CD14-positive monocyte (primary cell): Measurements from ENCODE around the gene CDK2. TPM values are rescaled to one million over a fixed set of nuclear protein-coding genes. Genes with fewer than 3 reads are reported as not detected.

Experiments used
- DNase-seq, 3 donors: peaks; one replicate each; pipeline ENCODE4 v3.0.0-alpha.2; 2011 to 2022
- H2AFZ ChIP-seq: 2 replicates; pipeline ENCODE4 v1.6.0; 2012; ENCODE audit warnings: mild to moderate bottlenecking, low read depth, low read length, inconsistent platforms; ENCODE audit not compliant: insufficient read depth, poor library complexity, severe bottlenecking
- H3K27ac ChIP-seq, 2 donors: 1 replicate in 1 of 2; 2 replicates in 1 of 2; pipeline ENCODE4 v1.5.1; 2012 to 2013; ENCODE audit warnings: low read length in 2 of 2, control low read depth in 1 of 2, inconsistent platforms in 1 of 2, low read depth in 1 of 2, mild to moderate bottlenecking in 1 of 2
- H3K27me3 ChIP-seq, 2 donors: one replicate each; pipeline versions ENCODE4 v1.6.0 to v1.6.1; 2011 to 2013; ENCODE audit warnings: low read length in 2 of 2; ENCODE audit not compliant: control insufficient read depth in 2 of 2, insufficient read depth in 2 of 2
- H3K36me3 ChIP-seq, 2 donors: replicated peaks in 1 of 2; 1 replicate in 1 of 2; 2 replicates in 1 of 2; pipeline versions ENCODE4 v1.5.1 to v1.6.1; 2012 to 2013; ENCODE audit warnings: low read length in 2 of 2, control low read depth in 1 of 2, inconsistent platforms in 1 of 2, mild to moderate bottlenecking in 1 of 2; ENCODE audit not compliant: insufficient read depth in 2 of 2, control insufficient read depth in 1 of 2
- H3K4me1 ChIP-seq, 2 donors: 1 replicate in 1 of 2; 2 replicates in 1 of 2; pipeline versions ENCODE4 v1.5.1 to v1.6.1; 2012 to 2013; ENCODE audit warnings: low read length in 2 of 2, control low read depth in 1 of 2, inconsistent platforms in 1 of 2, mild to moderate bottlenecking in 1 of 2, moderate library complexity in 1 of 2; ENCODE audit not compliant: insufficient read depth in 2 of 2, control insufficient read depth in 1 of 2
- H3K4me2 ChIP-seq: replicated peaks from 2 replicates; pipeline ENCODE3; 2012; ENCODE audit warnings: low read length, moderate library complexity, mild to moderate bottlenecking; ENCODE audit not compliant: poor library complexity, severe bottlenecking; ENCODE audit errors: extremely low read depth
- H3K4me3 ChIP-seq, 3 experiments: fragments of 200-600 bp in 1 of 3; sonication (generic) in 1 of 3; replicated peaks in 1 of 3; 1 replicate in 2 of 3; 2 replicates in 1 of 3; pipeline ENCODE4 v1.5.1; 2011 to 2013; ENCODE audit warnings: low read length in 3 of 3, mild to moderate bottlenecking in 3 of 3, control low read depth in 2 of 3, low read depth in 2 of 3, inconsistent platforms in 1 of 3, moderate library complexity in 1 of 3
- H3K79me2 ChIP-seq: 2 replicates; pipeline ENCODE4 v1.6.0; 2012; ENCODE audit warnings: mild to moderate bottlenecking, control low read depth, inconsistent platforms, low read length, moderate library complexity; ENCODE audit not compliant: insufficient read depth
- H3K9ac ChIP-seq: 2 replicates; pipeline ENCODE4 v1.6.0; 2017; ENCODE audit warnings: low read length, mild to moderate bottlenecking; ENCODE audit not compliant: insufficient read depth, poor library complexity, severe bottlenecking
- H3K9me3 ChIP-seq, 2 donors: replicated peaks in 1 of 2; 1 replicate in 1 of 2; 2 replicates in 1 of 2; pipeline versions ENCODE4 v1.5.1 to v1.6.1; 2012 to 2013; ENCODE audit warnings: low read length in 2 of 2, control low read depth in 1 of 2; ENCODE audit not compliant: control insufficient read depth in 1 of 2, insufficient read depth in 1 of 2
- H4K20me1 ChIP-seq: 2 replicates; pipeline ENCODE4 v1.6.0; 2012; ENCODE audit warnings: mild to moderate bottlenecking, low read length, control low read depth, moderate library complexity; ENCODE audit not compliant: insufficient read depth
- H3K27ac Mint-ChIP-seq, 7 donors: one replicate each; pipeline ENCODE4 v1.8.0; 2020; ENCODE audit warnings: mild to moderate bottlenecking in 7 of 7, mixed read lengths in 7 of 7, moderate library complexity in 6 of 7, inconsistent platforms in 2 of 7
- H3K27me3 Mint-ChIP-seq, 3 donors: one replicate each; pipeline ENCODE4 v1.8.0; 2021 to 2022; ENCODE audit warnings: low read depth in 3 of 3, mild to moderate bottlenecking in 3 of 3, mixed read lengths in 3 of 3, moderate library complexity in 3 of 3, inconsistent platforms in 1 of 3
- H3K36me3 Mint-ChIP-seq, 2 donors: one replicate each; pipeline ENCODE4 v1.8.0; 2020; ENCODE audit warnings: mixed read lengths in 2 of 2, inconsistent platforms in 1 of 2, mild to moderate bottlenecking in 1 of 2
- H3K4me1 Mint-ChIP-seq: one replicate; pipeline ENCODE4 v1.8.0; 2020; ENCODE audit warnings: mild to moderate bottlenecking, mixed read lengths
- H3K4me3 Mint-ChIP-seq, 2 donors: one replicate each; pipeline ENCODE4 v1.8.0; 2020; ENCODE audit warnings: mild to moderate bottlenecking in 2 of 2, mixed read lengths in 2 of 2, moderate library complexity in 1 of 2
- H3K9me3 Mint-ChIP-seq, 7 donors: one replicate each; pipeline ENCODE4 v1.8.0; 2020 to 2022; ENCODE audit warnings: mixed read lengths in 7 of 7, mild to moderate bottlenecking in 6 of 7, moderate library complexity in 6 of 7, inconsistent platforms in 2 of 7
- CTCF ChIP-seq: fragments of 200-600 bp; IDR thresholded peaks from one replicate; pipeline ENCODE4 v1.8.0; 2022; ENCODE audit warnings: antibody characterized with exemption, mild to moderate bottlenecking
- WGBS: methylation state at CpG from one replicate; pipeline ENCODE4 v1.1.5; 2013; ENCODE audit warnings: missing lambda C conversion rate; ENCODE audit not compliant: insufficient coverage; 5-methylcytosine and 5-hydroxymethylcytosine counted together
- intact Hi-C, 2 donors: fragments of 100-400 bp; cut with micrococcal nuclease; formaldehyde crosslinking; loops; one replicate each; pipeline versions ENCODE4 v1.15.0 to v1.15.1; 2023
- polyA plus RNA-seq, 3 donors: library from polyadenylated mRNA; depleted of rRNA in 1 of 3; unstranded in 2 of 3; stranded (reverse) in 1 of 3; fragments of 300-500 nt in 2 of 3; fragments of >200 nt in 1 of 3; fragmentation: Illumina TruSeq in 2 of 3; gene quantifications; 1 replicate in 2 of 3; 2 replicates in 1 of 3; pipeline ENCODE4 v1.2.3, GENCODE V29; 2012 to 2021

The CDK2 gene
- polyA plus RNA-seq, 3 donors: 4.1 to 11.8 (median 4.7) TPM

- peak overlapping the region in 4 of 7 donors; percentile 61 to 71 (median 64) for H3K27ac Mint-ChIP-seq
- H3K36me3 ChIP-seq: peaks cover 17 to 26% of the 10 kb centered on the region in 2 donors
- WGBS: 98% methylated on average over 10 of the region's 10 CpGs
- no peak overlapping the region for H3K4me3 Mint-ChIP-seq
- no peaks in the 10 kb centered on the region for H4K20me1 ChIP-seq
- peaks cover 5 to 12% of the 10 kb centered on the region in 2 donors for H3K4me1 ChIP-seq
- H3K9me3 Mint-ChIP-seq: no peaks in the 10 kb centered on the region
- peaks cover 0 to 1% (median 0%) of the 10 kb centered on the region in 3 donors for H3K27me3 Mint-ChIP-seq
- H3K9ac ChIP-seq: no peak overlapping the region
- H3K36me3 Mint-ChIP-seq: peaks cover 30 to 46% of the 10 kb centered on the region in 2 donors
- no peak for TF ChIP-seq CTCF
- H3K27ac ChIP-seq: no peak overlapping the region
- no peak for DNase-seq
- H3K4me3 ChIP-seq: no peak overlapping the region
- H3K4me1 Mint-ChIP-seq: peaks cover 32% of the 10 kb centered on the region
- H3K79me2 ChIP-seq: no peaks in the 10 kb centered on the region
- H2AFZ ChIP-seq: no peak overlapping the region
- no peak overlapping the region for H3K4me2 ChIP-seq
- H3K27me3 ChIP-seq: no peaks in the 10 kb centered on the region
- H3K9me3 ChIP-seq: no peaks in the 10 kb centered on the region
- intact Hi-C loops: no loop called here
These were observed 37.6 kb downstream of the CDK2 start for GRCh38 chr12:56004211-56004610.

- intact Hi-C loops: no loop called here
- H3K4me3 Mint-ChIP-seq: peak overlapping the region; percentile 87 to 90
These were observed 41.2 kb downstream of the CDK2 start for GRCh38 chr12:56007564-56008559.

More at GRCh38 chr12:56007564-56008559, 41.2 kb downstream of the CDK2 start:
- H3K36me3 Mint-ChIP-seq: peaks cover 18 to 24% of the 10 kb centered on the region in 2 donors
- WGBS: 0% methylated on average over 16 of the region's 44 CpGs
- no peaks in the 10 kb centered on the region for H4K20me1 ChIP-seq
- peak overlapping the region in 6 of 7 donors; percentile 36 to 82 (median 80) for H3K27ac Mint-ChIP-seq
- H3K9me3 Mint-ChIP-seq: no peaks in the 10 kb centered on the region
- peak overlapping the region in 1 of 2 donors; percentile 72 for H3K27ac ChIP-seq
- no peak for DNase-seq
- H3K79me2 ChIP-seq: no peaks in the 10 kb centered on the region
- H3K36me3 ChIP-seq: peaks cover 12 to 14% of the 10 kb centered on the region in 2 donors
- H3K9ac ChIP-seq: peak overlapping the region; percentile 77
- no peaks in the 10 kb centered on the region for H3K9me3 ChIP-seq
- H3K4me3 ChIP-seq: peak overlapping the region; percentile 40 to 80 (median 80)
- H3K4me2 ChIP-seq: peak overlapping the region; percentile 90
- H3K27me3 Mint-ChIP-seq: peaks cover 0 to 1% (median 0%) of the 10 kb centered on the region in 3 donors
- no peak for TF ChIP-seq CTCF
- H2AFZ ChIP-seq: peak overlapping the region; percentile 94
- peaks cover 5 to 12% of the 10 kb centered on the region in 2 donors for H3K4me1 ChIP-seq
- H3K4me1 Mint-ChIP-seq: peaks cover 29% of the 10 kb centered on the region
- H3K27me3 ChIP-seq: no peaks in the 10 kb centered on the region
